Neutrophil (primary cell): Measurements from ENCODE around the gene SNX9.

ENCODE experiments used
- H3K27ac ChIP-seq: fragments of 200-600 bp; sonication (generic); 2 replicates; pipeline ENCODE4 v1.5.1; 2016; ENCODE audit warnings: mild to moderate bottlenecking, moderate library complexity
- H3K27me3 ChIP-seq: fragments of 200-600 bp; sonication (generic); 2 replicates; pipeline ENCODE4 v1.6.0; 2016; ENCODE audit warnings: mild to moderate bottlenecking
- H3K36me3 ChIP-seq: fragments of 200-600 bp; sonication (generic); 2 replicates; pipeline ENCODE4 v1.5.1; 2017
- H3K4me1 ChIP-seq, 2 experiments: fragments of 200-600 bp in 1 of 2; sonication (generic) in 1 of 2; 1 replicate in 1 of 2; 2 replicates in 1 of 2; pipeline versions ENCODE4 v1.5.1 to v1.6.1; 2013 to 2016; ENCODE audit warnings: low read depth in 1 of 2, low read length in 1 of 2, mild to moderate bottlenecking in 1 of 2, moderate library complexity in 1 of 2; ENCODE audit not compliant: control insufficient read depth in 1 of 2, insufficient read depth in 1 of 2
- H3K4me3 ChIP-seq, 2 experiments: fragments of 200-600 bp in 1 of 2; sonication (generic) in 1 of 2; 1 replicate in 1 of 2; 2 replicates in 1 of 2; pipeline ENCODE4 v1.5.1; 2013 to 2016; ENCODE audit warnings: low read depth in 1 of 2, low read length in 1 of 2, mild to moderate bottlenecking in 1 of 2, moderate library complexity in 1 of 2
- H3K9me3 ChIP-seq: fragments of 200-600 bp; sonication (generic); 2 replicates; pipeline ENCODE4 v1.5.1; 2016
- CTCF ChIP-seq: fragments of 200-600 bp; sonication (generic); IDR thresholded peaks from 2 replicates; pipeline ENCODE4 v1.5.1; 2016; ENCODE audit warnings: antibody characterized with exemption

Gene SNX9

GRCh38 chr6:157778719-157779118 is 44.3 kb upstream of the SNX9 start:
- Histone ChIP-seq H3K4me1 (no peaks in the 10 kb centered on the region), H3K27me3 (peaks cover 3% of the 10 kb centered on the region), H3K27ac (no peak overlapping the region), H3K36me3 (no peaks in the 10 kb centered on the region), H3K4me3 (no peak overlapping the region), H3K9me3 (no peaks in the 10 kb centered on the region)
- no peak for TF ChIP-seq CTCF

GRCh38 chr6:157779705-157780604 is 43.1 kb upstream of the SNX9 start:
- H3K4me1 ChIP-seq: no peaks in the 10 kb centered on the region
- H3K27me3 ChIP-seq: no peaks in the 10 kb centered on the region
- H3K36me3 ChIP-seq: no peaks in the 10 kb centered on the region
- no peak overlapping the region for H3K4me3 ChIP-seq
- H3K27ac ChIP-seq: no peak overlapping the region
- no peak for TF ChIP-seq CTCF
- H3K9me3 ChIP-seq: no peaks in the 10 kb centered on the region

- H3K27me3 ChIP-seq: no peaks in the 10 kb centered on the region
- no peak overlapping the region for H3K4me3 ChIP-seq
- no peak for TF ChIP-seq CTCF
- no peak overlapping the region for H3K27ac ChIP-seq
- H3K4me1 ChIP-seq: no peaks in the 10 kb centered on the region
- no peaks in the 10 kb centered on the region for H3K9me3 ChIP-seq
- no peaks in the 10 kb centered on the region for H3K36me3 ChIP-seq
Observed at GRCh38 chr6:157785636-157786035, 37.4 kb upstream of the SNX9 start.

DNA sequence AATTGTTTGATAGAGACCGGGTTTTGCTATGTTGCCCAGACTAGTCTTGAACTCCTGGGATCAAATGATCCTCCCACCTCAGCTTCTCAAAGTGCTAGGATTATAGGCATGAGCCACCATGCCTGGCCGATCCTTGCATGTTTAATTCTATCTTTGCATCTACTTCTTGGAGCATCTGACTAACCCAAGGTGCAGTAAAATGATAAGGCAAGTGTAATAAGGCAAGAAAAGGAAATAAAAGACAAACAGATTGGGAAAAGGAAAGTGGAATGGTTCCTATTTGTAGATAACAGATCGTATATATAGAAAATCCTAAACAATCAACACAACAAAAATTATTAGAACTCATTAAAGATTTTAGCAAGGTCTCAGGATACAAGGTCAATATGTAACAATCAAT is 36.8 kb upstream of the SNX9 start:
- no peak for TF ChIP-seq CTCF
- H3K4me1 ChIP-seq: no peaks in the 10 kb centered on the region
- H3K27ac ChIP-seq: no peak overlapping the region
- no peaks in the 10 kb centered on the region for H3K36me3 ChIP-seq
- H3K4me3 ChIP-seq: no peak overlapping the region
- no peaks in the 10 kb centered on the region for H3K27me3 ChIP-seq
- H3K9me3 ChIP-seq: no peaks in the 10 kb centered on the region

GRCh38 chr6:157787080-157787479 is 36.0 kb upstream of the SNX9 start:
- Histone ChIP-seq H3K4me3 (no peak overlapping the region), H3K27ac (no peak overlapping the region), H3K9me3 (no peaks in the 10 kb centered on the region), H3K36me3 (no peaks in the 10 kb centered on the region), H3K27me3 (no peaks in the 10 kb centered on the region), H3K4me1 (no peaks in the 10 kb centered on the region)
- TF ChIP-seq CTCF: no peak
